Measurements from ENCODE around the gene C19orf25.
"Not testable (repeated sequence)": the region's sequence is repeated elsewhere in the genome, so short reads cannot be mapped to it uniquely, and the experiment has no call there.

Gene C19orf25

DNA sequence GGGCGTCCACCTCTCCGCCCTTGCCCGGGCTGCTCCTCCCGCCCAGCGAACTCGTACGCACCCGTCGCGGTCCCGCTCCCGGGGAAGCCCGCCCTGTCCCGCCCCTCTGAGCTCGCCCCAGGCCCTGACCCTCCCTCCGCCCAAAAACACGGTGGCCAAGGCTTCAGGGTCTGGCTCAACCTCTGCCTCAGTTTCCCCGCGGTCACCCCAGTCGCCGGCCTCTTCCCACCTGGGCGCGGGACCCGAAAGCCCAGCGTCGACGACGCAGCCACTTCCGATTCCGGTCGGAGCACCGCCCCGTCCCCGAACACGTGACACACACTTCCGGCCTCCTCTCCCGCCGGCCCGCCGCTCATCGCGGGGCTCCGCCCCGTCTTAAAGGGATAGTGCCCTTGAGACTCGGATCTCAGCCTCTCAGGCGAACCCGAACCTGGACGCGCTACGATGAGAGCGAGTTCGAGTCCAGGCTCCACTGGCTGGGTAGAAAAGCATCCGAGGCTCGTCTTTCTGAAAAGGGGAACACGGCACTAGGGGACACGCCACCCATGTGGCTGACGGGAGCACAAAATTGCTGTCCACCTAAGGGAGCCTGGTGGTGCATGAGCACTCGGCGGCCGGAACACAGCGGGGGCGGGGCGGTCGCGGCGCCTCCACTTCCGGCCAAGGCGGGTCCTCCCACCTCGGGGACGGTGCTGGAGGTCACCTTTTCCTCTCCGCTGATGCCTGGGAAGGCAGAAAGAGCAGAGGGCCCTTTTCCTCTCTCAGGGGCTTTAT lies at the start of gene C19orf25:
TSS of gene C19orf25 (minus strand) at position 282 of the 774 bp plus-strand sequence. CDS start 312 bp downstream, outside the sequence.
- H3K4me3 Mint-ChIP-seq = peak within 1 kb of the TSS; percentile 99 to 100
- DNase-seq (peak; percentile 91 to 95), ATAC-seq (peak; percentile 95)
- H3K27ac Mint-ChIP-seq = peak within 1 kb of the TSS; percentile 98 to 100
- H3K4me1 Mint-ChIP-seq = peaks cover 24% of the 10 kb centered on the region
- no peaks in the 10 kb centered on the region for H3K27me3 Mint-ChIP-seq
- H3K9me3 Mint-ChIP-seq = no peaks in the 10 kb centered on the region

DNA sequence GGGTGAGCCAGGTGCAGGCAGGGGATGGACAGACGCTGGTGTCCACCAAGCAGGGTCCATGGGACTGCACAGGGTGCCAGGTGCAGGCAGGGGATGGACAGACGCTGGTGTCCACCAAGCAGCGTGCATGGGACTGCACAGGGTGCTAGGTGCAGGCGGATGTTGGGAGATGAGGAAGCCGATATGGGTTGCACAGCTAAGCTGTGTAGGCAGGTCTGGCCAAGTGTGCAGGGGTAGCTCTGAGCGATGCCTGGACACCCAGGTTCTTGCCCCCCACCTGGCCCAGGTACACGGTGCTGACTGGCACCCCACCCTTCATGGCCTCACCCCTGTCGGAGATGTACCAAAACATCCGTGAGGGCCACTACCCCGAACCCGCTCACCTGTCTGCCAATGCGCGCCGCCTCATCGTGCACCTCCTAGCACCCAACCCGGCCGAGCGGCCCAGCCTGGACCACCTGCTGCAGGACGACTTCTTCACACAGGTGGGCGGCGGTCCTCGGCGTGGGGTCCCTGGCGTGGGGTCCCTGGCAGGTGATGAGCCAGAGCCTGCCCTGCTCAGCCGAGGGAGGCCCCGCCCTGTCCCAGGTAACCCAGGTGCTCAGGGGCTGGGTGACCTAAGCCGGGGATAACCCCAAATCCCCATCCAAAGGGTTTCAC lies 48.8 kb upstream of the C19orf25 start:
- no peak for DNase-seq

DNA sequence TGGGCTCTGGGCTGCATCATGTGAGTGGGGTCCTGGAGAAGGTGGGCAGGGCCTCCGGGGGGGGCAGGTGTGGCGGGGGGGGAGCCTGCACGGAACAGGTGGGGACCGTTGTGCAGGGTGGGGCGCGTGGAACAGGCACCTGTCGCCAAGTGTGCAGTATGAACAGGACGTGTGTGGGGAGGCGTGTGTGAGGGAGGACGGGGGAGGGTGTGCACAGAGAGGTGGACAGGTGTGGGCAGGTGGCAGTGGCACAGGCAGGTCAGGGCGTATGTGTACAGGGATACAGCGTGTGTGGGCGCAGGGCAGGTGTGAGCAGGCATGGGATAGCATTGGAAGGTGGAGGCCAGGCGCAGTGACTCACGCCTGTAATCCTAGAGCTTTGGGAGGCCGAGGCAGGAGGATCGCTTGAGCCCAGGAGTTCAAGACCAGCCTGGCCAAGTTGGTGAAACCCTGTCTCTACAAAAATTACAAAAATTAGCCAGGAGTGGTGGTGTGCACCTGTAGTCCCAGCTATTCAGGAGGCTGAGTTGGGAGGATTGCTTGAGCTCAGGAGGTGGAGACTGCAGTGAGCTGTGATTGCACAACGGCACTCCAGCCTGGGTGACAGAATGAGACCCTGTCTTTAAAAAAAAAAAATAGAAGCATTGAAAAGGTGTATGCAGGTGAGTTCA lies 48.1 kb upstream of the C19orf25 start:
- Mint-ChIP-seq H3K27ac (no peak overlapping the region), H3K9me3 (no peaks in the 10 kb centered on the region), H3K4me3 (no peak overlapping the region), H3K27me3 (peaks cover 86% of the 10 kb centered on the region), H3K4me1 (peaks cover 9% of the 10 kb centered on the region)
- ATAC-seq (no peak), DNase-seq (no peak)

More for the DNA sequence above, 48.8 kb upstream of the C19orf25 start:
- H3K27ac Mint-ChIP-seq = no peak overlapping the region
- H3K4me3 Mint-ChIP-seq = no peak overlapping the region
- H3K27me3 Mint-ChIP-seq = peaks cover 80% of the 10 kb centered on the region
- H3K4me1 Mint-ChIP-seq = peaks cover 9% of the 10 kb centered on the region
- ATAC-seq = peak; percentile 26
- H3K9me3 Mint-ChIP-seq = no peaks in the 10 kb centered on the region

DNA sequence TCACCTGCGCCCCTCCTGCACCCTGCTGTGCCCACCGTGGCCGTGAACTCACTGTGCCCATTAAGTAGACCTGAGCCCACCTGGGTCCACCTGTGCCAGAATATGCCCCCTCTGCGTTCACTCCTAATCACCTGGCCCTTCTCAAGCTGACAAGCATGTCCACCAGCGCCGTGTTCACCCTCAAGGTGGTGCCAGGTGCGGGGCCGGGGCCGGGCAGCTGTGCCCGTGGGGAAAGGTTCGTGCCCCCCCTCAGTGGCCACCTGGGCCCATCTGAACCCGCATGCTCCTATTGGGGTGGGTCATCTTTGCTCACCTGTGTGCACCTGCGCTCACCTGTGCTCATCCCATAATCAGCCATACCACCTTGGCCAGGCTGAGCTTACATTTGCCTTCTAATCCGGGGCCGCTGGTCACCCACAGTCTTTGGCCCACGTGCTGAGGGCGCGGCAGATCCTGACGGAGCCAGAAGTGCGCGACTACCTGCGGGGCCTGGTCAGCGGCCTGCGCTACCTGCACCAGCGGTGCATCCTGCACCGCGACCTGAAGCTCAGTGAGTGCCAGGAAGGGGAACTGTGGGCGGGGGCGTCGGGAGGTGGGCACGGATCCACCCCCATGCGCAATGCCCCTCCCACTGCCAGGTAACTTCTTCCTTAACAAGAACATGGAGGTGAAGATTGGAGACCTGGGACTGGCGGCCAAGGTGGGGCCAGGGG lies 47.2 kb upstream of the C19orf25 start:
- peaks cover 9% of the 10 kb centered on the region for H3K4me1 Mint-ChIP-seq
- ATAC-seq (no peak), DNase-seq (no peak)

GRCh38 chr19:1525343-1525742 lies 46.3 kb upstream of the C19orf25 start:
- ATAC-seq (no peak), DNase-seq (no peak)
- H3K9me3 Mint-ChIP-seq = no peaks in the 10 kb centered on the region
- no peak overlapping the region for H3K4me3 Mint-ChIP-seq
- peaks cover 83% of the 10 kb centered on the region for H3K27me3 Mint-ChIP-seq
- H3K4me1 Mint-ChIP-seq = peaks cover 9% of the 10 kb centered on the region
- no peak overlapping the region for H3K27ac Mint-ChIP-seq

More for the DNA sequence above, 47.2 kb upstream of the C19orf25 start:
- Mint-ChIP-seq H3K27me3 (peaks cover 86% of the 10 kb centered on the region), H3K9me3 (no peaks in the 10 kb centered on the region), H3K27ac (no peak overlapping the region), H3K4me3 (no peak overlapping the region)

- DNase-seq (no peak), ATAC-seq (no peak)
- peaks cover 9% of the 10 kb centered on the region for H3K4me1 Mint-ChIP-seq
- H3K27ac Mint-ChIP-seq = no peak overlapping the region
- no peak overlapping the region for H3K4me3 Mint-ChIP-seq
- no peaks in the 10 kb centered on the region for H3K9me3 Mint-ChIP-seq
- H3K27me3 Mint-ChIP-seq = peaks cover 79% of the 10 kb centered on the region
These were observed 45.9 kb upstream of the C19orf25 start for GRCh38 chr19:1524972-1525325.

DNA sequence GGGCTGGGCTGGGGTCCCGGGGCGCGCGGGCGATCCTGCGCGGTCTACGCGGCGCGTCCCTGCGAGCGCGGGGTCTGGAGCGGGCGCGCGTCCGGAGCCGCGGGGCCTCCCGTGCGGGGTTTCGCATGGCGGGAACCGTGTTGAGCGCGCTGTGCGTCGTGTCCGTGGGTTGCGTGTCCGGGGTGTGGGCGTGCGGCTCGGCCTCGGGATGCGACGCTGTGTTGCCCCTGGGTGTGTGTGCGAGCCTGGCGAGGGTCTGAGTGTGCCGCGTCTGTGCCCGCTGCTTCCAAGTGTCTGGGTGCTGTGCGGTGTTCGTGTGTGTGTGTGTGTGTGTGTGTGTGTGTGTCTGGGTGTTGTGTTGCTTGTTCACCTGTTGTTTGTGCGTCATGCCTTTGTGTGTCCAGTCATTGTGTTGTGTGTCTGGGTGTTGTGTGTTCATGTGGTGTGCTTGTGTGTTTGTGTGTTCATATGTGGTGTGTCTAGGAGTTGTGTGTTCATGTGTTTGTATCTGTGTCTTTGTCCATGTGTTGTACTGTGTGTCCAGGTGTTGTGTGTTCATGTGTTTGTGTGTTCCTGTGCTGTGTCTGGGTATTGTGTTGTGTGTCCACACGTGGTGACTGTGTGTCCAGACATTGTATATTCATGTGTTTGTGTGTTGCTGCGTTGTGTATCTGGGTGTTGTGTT lies 45.4 kb upstream of the C19orf25 start:
- ATAC-seq = no peak
- Mint-ChIP-seq H3K4me1 (peaks cover 9% of the 10 kb centered on the region), H3K27ac (no peak overlapping the region), H3K27me3 (peaks cover 74% of the 10 kb centered on the region), H3K9me3 (no peaks in the 10 kb centered on the region), H3K4me3 (no peak overlapping the region)
- no peak for DNase-seq

DNA sequence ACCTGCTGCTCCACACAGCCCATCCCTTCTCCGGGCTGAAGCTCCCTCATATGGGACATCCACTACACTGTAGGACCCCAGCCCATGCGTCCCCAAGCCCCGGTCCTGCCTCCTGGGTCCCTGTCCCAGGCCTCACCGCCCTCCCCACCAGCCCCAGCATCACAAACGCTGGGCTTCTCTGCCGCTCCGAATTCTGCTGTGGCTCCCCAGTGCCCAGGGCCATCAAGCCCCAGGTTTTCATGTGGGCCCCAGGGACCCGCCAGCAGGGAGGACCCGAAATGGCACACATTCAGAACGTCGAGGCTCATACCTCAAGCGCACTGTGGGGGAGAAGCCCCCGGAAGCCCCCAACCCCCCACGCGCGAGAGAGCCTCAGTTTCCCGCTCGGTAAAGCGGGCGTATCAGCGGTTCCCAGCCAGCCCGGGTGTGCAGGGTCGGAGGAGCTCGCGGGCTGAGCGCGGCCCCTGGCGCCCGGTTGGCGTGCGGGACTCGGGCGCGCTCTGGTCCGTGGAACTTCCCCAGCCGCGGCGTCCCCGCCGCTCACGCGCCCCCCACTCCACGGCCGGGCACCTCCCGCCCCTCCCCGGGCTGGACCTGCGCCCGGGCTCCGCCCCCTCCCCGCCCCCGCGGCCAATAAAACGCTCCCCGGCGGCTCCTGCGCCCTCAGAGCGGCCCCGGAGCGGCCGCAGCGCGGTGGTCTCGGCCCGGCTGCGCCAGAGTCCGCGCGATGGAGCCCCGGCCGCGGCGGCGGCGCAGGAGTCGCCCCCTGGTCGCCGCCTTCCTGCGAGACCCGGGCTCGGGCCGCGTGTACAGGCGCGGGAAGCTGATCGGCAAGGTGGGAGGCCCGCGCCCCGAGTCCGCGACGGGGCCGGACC lies 44.6 kb upstream of the C19orf25 start, which contains the start of gene PLK5:
TSS of gene PLK5 (plus strand) at position 666 of the 875 bp plus-strand sequence. CDS start 2,920 bp downstream, outside the sequence.
- no peak within 1 kb of the TSS for H3K27ac Mint-ChIP-seq
- no peak for ATAC-seq
- H3K4me1 Mint-ChIP-seq = peaks cover 9% of the 10 kb centered on the region
- DNase-seq = no peak
- no peak within 1 kb of the TSS for H3K4me3 Mint-ChIP-seq
- no peaks in the 10 kb centered on the region for H3K9me3 Mint-ChIP-seq
- peaks cover 72% of the 10 kb centered on the region for H3K27me3 Mint-ChIP-seq

DNA sequence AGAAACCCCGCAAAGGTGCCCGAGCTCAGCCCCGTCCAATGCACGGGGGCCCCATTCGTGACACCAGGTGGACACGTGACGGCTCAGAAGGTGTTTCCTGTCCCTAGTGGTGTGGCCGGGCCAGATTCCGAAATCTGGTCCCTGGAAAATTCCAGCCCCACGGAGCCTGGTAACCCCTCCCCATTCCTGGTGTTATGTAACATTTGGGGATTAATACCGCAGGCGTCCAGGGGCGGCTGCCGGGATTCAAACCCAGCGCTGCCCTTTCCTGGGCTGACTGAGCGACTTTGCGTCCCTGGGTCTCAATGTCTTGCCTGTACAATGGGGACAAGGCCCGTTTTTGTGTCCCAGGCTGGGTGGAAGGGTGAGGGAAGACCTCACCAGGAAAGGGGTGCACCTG lies 43.8 kb upstream of the C19orf25 start:
- DNase-seq = no peak
- no peak overlapping the region for H3K27ac Mint-ChIP-seq
- H3K9me3 Mint-ChIP-seq = no peaks in the 10 kb centered on the region
- no peak for ATAC-seq
- peaks cover 9% of the 10 kb centered on the region for H3K4me1 Mint-ChIP-seq
- no peak overlapping the region for H3K4me3 Mint-ChIP-seq
- peaks cover 75% of the 10 kb centered on the region for H3K27me3 Mint-ChIP-seq

GRCh38 chr19:1522061-1522460 lies 43.0 kb upstream of the C19orf25 start:
- Mint-ChIP-seq H3K27ac (no peak overlapping the region), H3K27me3 (peaks cover 68% of the 10 kb centered on the region), H3K9me3 (no peaks in the 10 kb centered on the region), H3K4me1 (peaks cover 9% of the 10 kb centered on the region), H3K4me3 (no peak overlapping the region)
- ATAC-seq (no peak), DNase-seq (no peak)

DNA sequence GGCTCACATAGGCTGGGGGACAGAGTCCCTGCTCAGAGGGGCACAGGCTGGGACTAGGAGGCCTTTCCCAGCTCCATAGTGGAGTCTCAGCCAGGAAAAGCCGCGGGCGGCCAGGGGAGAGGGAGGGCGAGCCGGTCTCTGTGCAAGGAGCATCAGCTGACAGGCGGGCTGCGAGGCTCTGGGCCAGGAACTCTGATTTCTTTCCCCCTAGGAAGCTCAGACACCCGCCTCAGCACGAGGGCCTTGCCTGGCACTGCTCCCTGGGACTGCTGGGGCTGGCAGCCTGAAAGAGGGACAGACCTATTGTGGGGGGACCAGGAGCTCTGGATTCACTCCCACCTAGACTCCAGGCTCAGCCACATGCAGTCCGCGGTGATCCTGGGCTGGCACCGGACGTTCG lies 42.6 kb upstream of the C19orf25 start:
- ATAC-seq (no peak), DNase-seq (no peak)
- no peaks in the 10 kb centered on the region for H3K9me3 Mint-ChIP-seq
- peaks cover 9% of the 10 kb centered on the region for H3K4me1 Mint-ChIP-seq
- no peak overlapping the region for H3K27ac Mint-ChIP-seq
- no peak overlapping the region for H3K4me3 Mint-ChIP-seq
- H3K27me3 Mint-ChIP-seq = peaks cover 68% of the 10 kb centered on the region

DNA sequence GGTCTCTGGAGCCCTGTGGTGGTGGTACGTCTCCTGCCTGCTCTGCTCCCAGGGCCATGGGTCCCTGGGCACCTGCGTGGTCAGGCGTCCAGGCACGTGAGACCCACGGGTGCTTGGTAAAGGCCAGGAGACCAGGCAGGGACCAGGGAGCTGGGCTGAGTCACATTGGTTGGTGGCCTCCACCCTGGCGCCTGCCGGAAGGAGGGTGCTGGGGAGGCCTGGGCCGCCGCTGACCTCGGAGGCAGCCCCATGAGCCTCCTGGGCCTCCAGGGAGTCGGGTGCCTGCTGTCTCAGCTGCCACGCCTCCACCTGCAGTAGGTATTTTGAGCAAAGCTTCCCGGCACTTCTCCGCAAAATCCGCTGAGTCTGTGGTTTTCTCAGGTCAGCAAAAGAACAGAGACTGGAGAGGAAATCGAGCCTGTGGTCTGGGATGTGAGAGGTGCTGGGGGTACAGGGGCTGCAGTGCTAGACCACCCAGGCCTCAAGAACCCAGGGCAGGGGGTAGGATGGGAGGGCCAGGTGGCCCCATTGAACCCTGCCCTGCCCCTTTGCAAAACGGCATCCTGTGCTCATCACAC lies 41.3 kb upstream of the C19orf25 start:
- H3K27ac Mint-ChIP-seq = no peak overlapping the region
- no peaks in the 10 kb centered on the region for H3K9me3 Mint-ChIP-seq
- H3K4me3 Mint-ChIP-seq = no peak overlapping the region
- no peak for ATAC-seq
- no peak for DNase-seq
- peaks cover 66% of the 10 kb centered on the region for H3K27me3 Mint-ChIP-seq
- peaks cover 9% of the 10 kb centered on the region for H3K4me1 Mint-ChIP-seq

GRCh38 chr19:1519802-1520201 lies 40.8 kb upstream of the C19orf25 start:
- peaks cover 66% of the 10 kb centered on the region for H3K27me3 Mint-ChIP-seq
- DNase-seq, ATAC-seq, H3K27ac Mint-ChIP-seq, H3K4me1 Mint-ChIP-seq, H3K9me3 Mint-ChIP-seq, H3K4me3 Mint-ChIP-seq: not testable (repeated sequence)

- Mint-ChIP-seq H3K9me3 (no peaks in the 10 kb centered on the region), H3K4me3 (no peak overlapping the region), H3K27ac (no peak overlapping the region), H3K27me3 (peaks cover 67% of the 10 kb centered on the region), H3K4me1 (peaks cover 6% of the 10 kb centered on the region)
- DNase-seq (no peak), ATAC-seq (no peak)
These were observed 39.5 kb upstream of the C19orf25 start for GRCh38 chr19:1518471-1518870.
